ENCODE data around the gene ATF7IP2. TPM values are rescaled to one million over a fixed set of nuclear protein-coding genes. Genes with fewer than 3 reads are reported as not detected.

Gene ATF7IP2
- total and polyA plus RNA-seq, 10 of the 15 experiments (the other 5 are each of a cell fraction or from before 2014, with no cell fraction given) = 24.6 to 82.1 (median 51.9) TPM

- intact Hi-C loops (cut with micrococcal nuclease; ENCODE audit: unreplicated experiment) = no loop called here
- no peak for ATAC-seq
- Histone ChIP-seq H3K4me1 (ENCODE audit: control insufficient read depth, insufficient read depth, low read length) (peaks cover 5% of the 10 kb centered on the region), H2AFZ (ENCODE audit: control insufficient read depth, low read depth, low read length) (no peak overlapping the region), H3K4me2 (ENCODE audit: control insufficient read depth, insufficient read depth) (no peak overlapping the region), H4K20me1 (ENCODE audit: control insufficient read depth, insufficient read depth) (no peaks in the 10 kb centered on the region), H3K79me2 (ENCODE audit: control insufficient read depth, insufficient read depth, low read length) (no peaks in the 10 kb centered on the region), H3K27me3 (replicated peaks in 1 of 2; ENCODE audit: control insufficient read depth in 2 of 2, insufficient read depth in 2 of 2, low read length in 1 of 2) (no peaks in the 10 kb centered on the region), H3K4me3 (no peak overlapping the region), H3K9me3 (replicated peaks; ENCODE audit: control insufficient read depth, insufficient read depth, low read length) (no peaks in the 10 kb centered on the region; the same call in 2 of the 3 replicates), H3K36me3 (ENCODE audit: control insufficient read depth in 2 of 2, insufficient read depth in 2 of 2, low read length in 1 of 2) (no peaks in the 10 kb centered on the region), H3K27ac (ENCODE audit: control insufficient read depth, insufficient read depth) (no peak overlapping the region), H3K9ac (ENCODE audit: control insufficient read depth, insufficient read depth, low read length) (no peak overlapping the region)
- TF ChIP-seq BHLHE40 (IDR thresholded peaks at IDR 0.05; ENCODE audit: borderline replicate concordance in 1 of 2, low read depth in 2 of 2, low read length in 1 of 2) = no peak
- TF ChIP-seq FOXK2 (IDR thresholded peaks at IDR 0.05) = 0 out of 2 replicates have a peak, but pooled peaks have one; percentile 19
- 72% methylated on average over 7 of the region's 7 CpGs for WGBS (ENCODE audit: insufficient coverage, insufficient replicate concordance, low lambda C conversion rate, missing lambda C conversion rate)
- FAIRE-seq = no peak
- ChIA-PET CTCF (interaction anchor here (5.7 kb wide), 1 partner anchor 217 kb away, joined by 191 read pairs; no protein-coding TSS in a partner anchor), RAD21 (ENCODE audit: unreplicated experiment) (interaction anchor here (5.5 kb wide), 1 partner anchor 218 kb away, joined by 85 read pairs; no protein-coding TSS in a partner anchor), POLR2A (no interaction called here), SMC1A (ENCODE audit: uncharacterized antibody, unreplicated experiment) (interaction anchor here (1.0 to 1.2 kb wide), 2 partner anchors 34 to 219 kb away, joined by 3 read pairs; no protein-coding TSS in a partner anchor)
- no peak for DNase-seq (ENCODE audit: low read depth, low spot score)
- in situ Hi-C loops (cut with MboI) = no loop called here
- BruUV-seq (replicated peaks) = no TSS peak
These were observed 132.7 kb downstream of the ATF7IP2 start for GRCh38 chr16:10518479-10519041.

DNA sequence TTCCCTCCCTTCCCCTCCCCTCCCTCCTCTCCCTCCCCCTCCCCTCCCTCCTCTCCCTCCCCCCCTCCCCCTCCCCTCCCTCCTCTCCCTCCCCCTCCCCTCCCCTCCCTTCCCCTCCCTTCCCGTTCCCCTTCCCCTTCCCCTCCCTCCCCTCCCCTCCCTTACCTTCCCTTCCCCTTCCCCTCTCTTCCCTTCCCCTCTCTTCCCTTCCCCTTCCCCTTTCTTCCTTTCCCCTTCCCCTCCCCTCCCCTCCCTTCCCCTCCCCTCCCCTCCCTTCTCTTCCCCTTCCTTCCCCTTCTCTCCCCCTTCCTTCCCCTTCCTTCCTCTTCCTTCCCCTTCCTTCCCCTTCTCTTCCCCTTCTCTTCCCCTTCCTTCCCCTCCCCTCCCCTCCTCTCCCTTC, 133.4 kb downstream of the ATF7IP2 start:
- H4K20me1 ChIP-seq (ENCODE audit: control insufficient read depth, insufficient read depth) = no peaks in the 10 kb centered on the region
- ChIA-PET POLR2A (no interaction called here), RAD21 (ENCODE audit: unreplicated experiment) (interaction anchor here (0.7 to 1.4 kb wide), 2 partner anchors 83 to 418 kb away, joined by 3 read pairs; no protein-coding TSS in a partner anchor), CTCF (interaction anchor here (2.7 to 5.0 kb wide), 2 partner anchors 217 to 431 kb away, joined by 8 to 59 read pairs; no protein-coding TSS in a partner anchor), SMC1A (ENCODE audit: uncharacterized antibody, unreplicated experiment) (interaction anchor here (4.0 kb wide), 1 partner anchor 217 kb away, joined by 34 read pairs; no protein-coding TSS in a partner anchor)
- H2AFZ ChIP-seq (ENCODE audit: control insufficient read depth, low read depth, low read length) = no peak overlapping the region
- WGBS (ENCODE audit: insufficient coverage, insufficient replicate concordance, low lambda C conversion rate, missing lambda C conversion rate) = no CpG with 5 or more reads among the region's 1 CpG
- FAIRE-seq (no peak), DNase-seq (ENCODE audit: low read depth, low spot score) (no peak), ATAC-seq (no peak)
- no peaks in the 10 kb centered on the region for H3K79me2 ChIP-seq (ENCODE audit: control insufficient read depth, insufficient read depth, low read length)
- no peak overlapping the region for H3K4me2 ChIP-seq (ENCODE audit: control insufficient read depth, insufficient read depth)
- H3K27ac ChIP-seq (ENCODE audit: control insufficient read depth, insufficient read depth) = no peak overlapping the region
- no peaks in the 10 kb centered on the region; the same call in 2 of the 3 replicates for H3K9me3 ChIP-seq (replicated peaks; ENCODE audit: control insufficient read depth, insufficient read depth, low read length)
- BruUV-seq (replicated peaks) = no TSS peak
- no peaks in the 10 kb centered on the region for H3K27me3 ChIP-seq (replicated peaks in 1 of 2; ENCODE audit: control insufficient read depth in 2 of 2, insufficient read depth in 2 of 2, low read length in 1 of 2)
- intact Hi-C loops (cut with micrococcal nuclease; ENCODE audit: unreplicated experiment) (no loop called here), in situ Hi-C loops (cut with MboI) (no loop called here)
- no peak overlapping the region for H3K4me3 ChIP-seq
- H3K4me1 ChIP-seq (ENCODE audit: control insufficient read depth, insufficient read depth, low read length) = peaks cover 5% of the 10 kb centered on the region
- TF ChIP-seq MEF2B (IDR thresholded peaks at IDR 0.05; ENCODE audit: partially characterized antibody, poor library complexity, severe bottlenecking) (no peak), EED (IDR thresholded peaks at IDR 0.05; ENCODE audit: low read depth) (no peak), TCF7 (IDR thresholded peaks at IDR 0.05; ENCODE audit: borderline replicate concordance) (no peak)
- TF ChIP-seq, protein P1, sequence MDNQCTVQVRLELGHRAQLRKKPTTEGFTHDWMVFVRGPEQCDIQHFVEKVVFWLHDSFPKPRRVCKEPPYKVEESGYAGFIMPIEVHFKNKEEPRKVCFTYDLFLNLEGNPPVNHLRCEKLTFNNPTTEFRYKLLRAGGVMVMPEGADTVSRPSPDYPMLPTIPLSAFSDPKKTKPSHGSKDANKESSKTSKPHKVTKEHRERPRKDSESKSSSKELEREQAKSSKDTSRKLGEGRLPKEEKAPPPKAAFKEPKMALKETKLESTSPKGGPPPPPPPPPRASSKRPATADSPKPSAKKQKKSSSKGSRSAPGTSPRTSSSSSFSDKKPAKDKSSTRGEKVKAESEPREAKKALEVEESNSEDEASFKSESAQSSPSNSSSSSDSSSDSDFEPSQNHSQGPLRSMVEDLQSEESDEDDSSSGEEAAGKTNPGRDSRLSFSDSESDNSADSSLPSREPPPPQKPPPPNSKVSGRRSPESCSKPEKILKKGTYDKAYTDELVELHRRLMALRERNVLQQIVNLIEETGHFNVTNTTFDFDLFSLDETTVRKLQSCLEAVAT (IDR thresholded peaks at IDR 0.05) = no peak
- no peak overlapping the region for H3K9ac ChIP-seq (ENCODE audit: control insufficient read depth, insufficient read depth, low read length)
- H3K36me3 ChIP-seq (ENCODE audit: control insufficient read depth in 2 of 2, insufficient read depth in 2 of 2, low read length in 1 of 2) = no peaks in the 10 kb centered on the region

Data from GM12878 (cell line).